GM23338 (cell line): Measurements from ENCODE around the gene F13B. TPM values are rescaled to one million over a fixed set of nuclear protein-coding genes. Genes with fewer than 3 reads are reported as not detected.

Experiments used
- ATAC-seq: fragments of 200-7000 bp; cut with Tn5 transposase; 3 replicates; pipeline ENCODE4 v1.9.1; 2020
- DNase-seq: peaks from one replicate; pipeline ENCODE4 v3.0.0-alpha.2; 2015; ENCODE audit warnings: low spot score
- H2AFZ ChIP-seq: fragments of 200-600 bp; sonication (generic); 2 replicates; pipeline ENCODE4 v1.8.0; 2016; ENCODE audit warnings: antibody characterized with exemption, mild to moderate bottlenecking, moderate library complexity
- H3F3A ChIP-seq: fragments of 200-600 bp; sonication (generic); replicated peaks from 2 replicates; pipeline ENCODE4 v1.8.0; 2017; ENCODE audit warnings: antibody characterized with exemption, mixed run types, low read depth
- H3K27ac ChIP-seq: fragments of 200-600 bp; sonication (generic); 2 replicates; pipeline ENCODE4 v1.6.1; 2016; ENCODE audit warnings: low read depth
- H3K27me3 ChIP-seq: fragments of 200-600 bp; sonication (generic); 2 replicates; pipeline ENCODE4 v1.8.0; 2016; ENCODE audit warnings: mild to moderate bottlenecking, mixed run types, moderate library complexity; ENCODE audit not compliant: insufficient read depth
- H3K36me3 ChIP-seq: fragments of 200-600 bp; sonication (generic); 2 replicates; pipeline ENCODE4 v1.8.0; 2016; ENCODE audit warnings: mild to moderate bottlenecking; ENCODE audit not compliant: insufficient read depth
- H3K4me1 ChIP-seq: fragments of 200-600 bp; sonication (generic); 2 replicates; pipeline ENCODE4 v1.8.0; 2016; ENCODE audit warnings: mild to moderate bottlenecking, moderate library complexity; ENCODE audit not compliant: insufficient read depth
- H3K4me2 ChIP-seq: fragments of 200-600 bp; sonication (generic); 2 replicates; pipeline ENCODE4 v1.7.1; 2017; ENCODE audit warnings: mixed run types
- H3K4me3 ChIP-seq: fragments of 200-600 bp; sonication (generic); 2 replicates; pipeline ENCODE4 v1.6.1; 2016; ENCODE audit warnings: mixed run types
- H3K79me2 ChIP-seq: fragments of 200-600 bp; sonication (generic); replicated peaks from 2 replicates; pipeline ENCODE4 v1.8.0; 2017; ENCODE audit warnings: mild to moderate bottlenecking; ENCODE audit not compliant: insufficient read depth
- H3K9me2 ChIP-seq: fragments of 200-600 bp; sonication (generic); 2 replicates; pipeline ENCODE4 v1.8.0; 2017; ENCODE audit not compliant: insufficient read depth
- H4K20me1 ChIP-seq: fragments of 200-600 bp; sonication (generic); replicated peaks from 2 replicates; pipeline ENCODE4 v1.8.0; 2017; ENCODE audit warnings: mild to moderate bottlenecking; ENCODE audit not compliant: insufficient read depth
- H3K27ac Mint-ChIP-seq: 2 replicates; pipeline ENCODE4 v1.8.0; 2020; ENCODE audit warnings: inconsistent platforms, mild to moderate bottlenecking, moderate library complexity, mixed read lengths
- H3K27me3 Mint-ChIP-seq: 3 replicates; pipeline ENCODE4 v1.8.0; 2022; ENCODE audit warnings: low read depth, mild to moderate bottlenecking, moderate library complexity, mixed read lengths, inconsistent platforms; ENCODE audit not compliant: insufficient read depth, poor library complexity
- H3K36me3 Mint-ChIP-seq: 3 replicates; pipeline ENCODE4 v1.8.0; 2021; ENCODE audit warnings: low read depth, mild to moderate bottlenecking, inconsistent platforms, moderate library complexity, mixed read lengths
- H3K4me1 Mint-ChIP-seq: 3 replicates; pipeline ENCODE4 v1.8.0; 2020; ENCODE audit warnings: mild to moderate bottlenecking, inconsistent platforms, mixed read lengths
- H3K4me3 Mint-ChIP-seq: 3 replicates; pipeline ENCODE4 v1.8.0; 2021; ENCODE audit warnings: moderate library complexity, mild to moderate bottlenecking, inconsistent platforms, mixed read lengths
- H3K9me3 Mint-ChIP-seq: 3 replicates; pipeline ENCODE4 v1.8.0; 2020; ENCODE audit warnings: moderate library complexity, mild to moderate bottlenecking, inconsistent platforms, mixed read lengths
- CREB1 ChIP-seq: fragments of 250-450 bp; sonication (Bioruptor Pico); IDR thresholded peaks from 2 replicates; pipeline ENCODE4 v1.5.0; 2020; ENCODE audit warnings: low read depth, mild to moderate bottlenecking, moderate library complexity
- EZH2phosphoT487 ChIP-seq: fragments of 200-600 bp; sonication (generic); IDR thresholded peaks from one replicate; pipeline ENCODE4 v1.8.1; 2018; ENCODE audit warnings: antibody characterized with exemption; ENCODE audit not compliant: unreplicated experiment
- POLR2AphosphoS5 ChIP-seq: IDR thresholded peaks from 2 replicates; pipeline ENCODE4 v1.6.1; 2016; ENCODE audit warnings: antibody characterized with exemption, low read depth
- ZNF331 ChIP-seq: fragments of 250-450 bp; sonication (Bioruptor Pico); IDR thresholded peaks from 2 replicates; pipeline ENCODE4 v1.5.0; 2020; ENCODE audit warnings: low read depth, mild to moderate bottlenecking, moderate library complexity
- ZNF462 ChIP-seq: fragments of 250-450 bp; sonication (Bioruptor Pico); IDR thresholded peaks from 2 replicates; pipeline ENCODE4 v1.5.0; 2020; ENCODE audit warnings: mild to moderate bottlenecking, moderate library complexity
- polyA plus RNA-seq: library from polyadenylated mRNA; unstranded; fragments of >200 nt; fragmentation: Nextera tagmentation; extraction: Ambion mirVana; gene quantifications from 2 replicates; pipeline ENCODE4 v1.2.1, GENCODE V29; 2016
- total RNA-seq: library from RNA; depleted of rRNA; stranded (reverse); fragments of >200 nt; shearing (Covaris generic); gene quantifications from 2 replicates; pipeline ENCODE4 v1.2.3, GENCODE V29; 2014
- TF ChIP-seq, protein P1 (sequence below): IDR thresholded peaks from one replicate; pipeline ENCODE4 v1.6.1; 2018; ENCODE audit warnings: antibody characterized with exemption; ENCODE audit not compliant: unreplicated experiment

The F13B gene
- total and polyA plus RNA-seq, 2 experiments from 2014 or later = not detected

- TF ChIP-seq ZNF462 (CRISPR knock-in tag) (no peak), POLR2AphosphoS5 (no peak)
Observed at GRCh38 chr1:197027359-197027758, 39.7 kb downstream of the F13B start (continued).

DNA sequence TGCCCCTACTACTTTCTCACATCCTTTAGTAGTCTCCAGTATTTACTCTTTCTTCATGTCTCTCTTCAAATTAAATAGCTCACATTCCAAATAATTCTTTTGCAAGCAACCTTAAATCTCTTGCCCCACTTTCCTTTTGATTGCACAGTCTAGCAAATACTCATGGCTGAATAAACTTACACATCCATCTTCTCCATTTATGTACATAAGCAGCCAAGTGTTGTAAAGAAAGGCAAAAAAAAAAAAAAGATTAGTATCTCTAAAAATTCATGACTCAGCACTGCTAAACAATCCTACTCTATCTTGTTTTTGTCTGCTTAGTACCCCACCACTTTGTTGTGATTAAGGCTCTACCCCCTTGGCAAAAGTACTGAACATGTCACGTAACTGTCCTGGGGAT is 42.6 kb downstream of the F13B start:
- no peak overlapping the region for H3K27ac Mint-ChIP-seq
- Histone ChIP-seq H3K27me3 (no peaks in the 10 kb centered on the region), H3K4me1 (peaks cover 9% of the 10 kb centered on the region), H3F3A (no peaks in the 10 kb centered on the region), H4K20me1 (no peaks in the 10 kb centered on the region), H3K27ac (no peak overlapping the region), H3K36me3 (no peaks in the 10 kb centered on the region), H3K4me3 (no peak overlapping the region), H3K79me2 (no peaks in the 10 kb centered on the region), H3K4me2 (no peak overlapping the region), H2AFZ (no peak overlapping the region), H3K9me2 (peaks cover 17% of the 10 kb centered on the region)
- peaks cover 6% of the 10 kb centered on the region; the same call in 1 of the 3 replicates for H3K9me3 Mint-ChIP-seq
- peaks cover 10% of the 10 kb centered on the region; the same call in 2 of the 3 replicates for H3K36me3 Mint-ChIP-seq
- H3K27me3 Mint-ChIP-seq = no peaks in the 10 kb centered on the region
- no peak for ATAC-seq
- no peak for DNase-seq
- H3K4me3 Mint-ChIP-seq = no peak overlapping the region
- H3K4me1 Mint-ChIP-seq = peaks cover 14% of the 10 kb centered on the region
- no peak for TF ChIP-seq ZNF331 (CRISPR knock-in tag)
- no peak for TF ChIP-seq EZH2phosphoT487
- TF ChIP-seq ZNF462 (CRISPR knock-in tag) = no peak
- TF ChIP-seq, protein P1, sequence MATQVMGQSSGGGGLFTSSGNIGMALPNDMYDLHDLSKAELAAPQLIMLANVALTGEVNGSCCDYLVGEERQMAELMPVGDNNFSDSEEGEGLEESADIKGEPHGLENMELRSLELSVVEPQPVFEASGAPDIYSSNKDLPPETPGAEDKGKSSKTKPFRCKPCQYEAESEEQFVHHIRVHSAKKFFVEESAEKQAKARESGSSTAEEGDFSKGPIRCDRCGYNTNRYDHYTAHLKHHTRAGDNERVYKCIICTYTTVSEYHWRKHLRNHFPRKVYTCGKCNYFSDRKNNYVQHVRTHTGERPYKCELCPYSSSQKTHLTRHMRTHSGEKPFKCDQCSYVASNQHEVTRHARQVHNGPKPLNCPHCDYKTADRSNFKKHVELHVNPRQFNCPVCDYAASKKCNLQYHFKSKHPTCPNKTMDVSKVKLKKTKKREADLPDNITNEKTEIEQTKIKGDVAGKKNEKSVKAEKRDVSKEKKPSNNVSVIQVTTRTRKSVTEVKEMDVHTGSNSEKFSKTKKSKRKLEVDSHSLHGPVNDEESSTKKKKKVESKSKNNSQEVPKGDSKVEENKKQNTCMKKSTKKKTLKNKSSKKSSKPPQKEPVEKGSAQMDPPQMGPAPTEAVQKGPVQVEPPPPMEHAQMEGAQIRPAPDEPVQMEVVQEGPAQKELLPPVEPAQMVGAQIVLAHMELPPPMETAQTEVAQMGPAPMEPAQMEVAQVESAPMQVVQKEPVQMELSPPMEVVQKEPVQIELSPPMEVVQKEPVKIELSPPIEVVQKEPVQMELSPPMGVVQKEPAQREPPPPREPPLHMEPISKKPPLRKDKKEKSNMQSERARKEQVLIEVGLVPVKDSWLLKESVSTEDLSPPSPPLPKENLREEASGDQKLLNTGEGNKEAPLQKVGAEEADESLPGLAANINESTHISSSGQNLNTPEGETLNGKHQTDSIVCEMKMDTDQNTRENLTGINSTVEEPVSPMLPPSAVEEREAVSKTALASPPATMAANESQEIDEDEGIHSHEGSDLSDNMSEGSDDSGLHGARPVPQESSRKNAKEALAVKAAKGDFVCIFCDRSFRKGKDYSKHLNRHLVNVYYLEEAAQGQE = no peak
- no peak for TF ChIP-seq CREB1 (CRISPR knock-in tag)
